ENCODE results near the gene COL27A1.

GRCh38 chr9:114303571-114303970 lies 148.2 kb downstream of the COL27A1 start:
- TF ChIP-seq CTCF (IDR thresholded peaks at IDR 0.05) (no peak), POLR2AphosphoS5 (IDR thresholded peaks at IDR 0.05) (no peak)
